HG03097 (cell line): Measurements from ENCODE around the gene IMMT.
"Not testable (repeated sequence)": the region's sequence is repeated elsewhere in the genome, so short reads cannot be mapped to it uniquely, and the experiment has no call there.

ENCODE experiments used
- ATAC-seq: cut with Tn5 transposase; IDR thresholded peaks from one replicate; pipeline ENCODE4 v1.9.1; 2021; ENCODE audit not compliant: unreplicated experiment, low FRiP score

The IMMT gene

GRCh38 chr2:86195055-86195807 is at the start of gene IMMT:
Gene IMMT, minus strand, starts transcription at chr2:86195462. Its CDS starts 80 bp downstream, at chr2:86195382.
- peak; percentile 78 for ATAC-seq

- ATAC-seq, result not testable (repeated sequence)
Observed at GRCh38 chr2:86244781-86245180, 49.5 kb upstream of the IMMT start.

- no peak for ATAC-seq
Observed at GRCh38 chr2:86243950-86244733, 48.9 kb upstream of the IMMT start.

- ATAC-seq, result no peak
Observed at GRCh38 chr2:86243272-86243671, 48.0 kb upstream of the IMMT start.

GRCh38 chr2:86241611-86242010 is 46.3 kb upstream of the IMMT start:
- ATAC-seq, result no peak

GRCh38 chr2:86240251-86240650 is 45.0 kb upstream of the IMMT start:
- no peak for ATAC-seq

- no peak for ATAC-seq
Observed at GRCh38 chr2:86239745-86240144, 44.5 kb upstream of the IMMT start.

- ATAC-seq, result no peak
Observed at GRCh38 chr2:86239326-86239725, 44.1 kb upstream of the IMMT start.

GRCh38 chr2:86238354-86238753 is 43.1 kb upstream of the IMMT start:
- no peak for ATAC-seq

- ATAC-seq, result no peak
Observed at GRCh38 chr2:86237172-86237571, 41.9 kb upstream of the IMMT start.

GRCh38 chr2:86235196-86235980 is 40.1 kb upstream of the IMMT start:
- no peak for ATAC-seq

- no peak for ATAC-seq
Observed at GRCh38 chr2:86234563-86235131, 39.4 kb upstream of the IMMT start.

GRCh38 chr2:86233436-86233835 is 38.2 kb upstream of the IMMT start:
- ATAC-seq, result no peak

GRCh38 chr2:86232910-86233309 is 37.6 kb upstream of the IMMT start:
- ATAC-seq, result no peak

GRCh38 chr2:86232373-86232784 is 37.1 kb upstream of the IMMT start:
- no peak for ATAC-seq

GRCh38 chr2:86231680-86232372 is 36.6 kb upstream of the IMMT start:
- ATAC-seq, result no peak

- ATAC-seq, result no peak
Observed at GRCh38 chr2:86230961-86231360, 35.7 kb upstream of the IMMT start.

GRCh38 chr2:86229221-86229620 is 34.0 kb upstream of the IMMT start:
- ATAC-seq, result no peak

GRCh38 chr2:86228574-86228973 is 33.3 kb upstream of the IMMT start:
- not testable (repeated sequence) for ATAC-seq

GRCh38 chr2:86227685-86228084 is 32.4 kb upstream of the IMMT start:
- ATAC-seq, result no peak
